HG03378 (cell line): ENCODE measurements around the gene CCDC92.

Experiments used
- ATAC-seq: cut with Tn5 transposase; IDR thresholded peaks from one replicate; pipeline ENCODE4 v1.9.1; 2021; ENCODE audit warnings: mild to moderate bottlenecking, moderate library complexity; ENCODE audit not compliant: unreplicated experiment

CCDC92 gene

GRCh38 chr12:123979566-123979965 is 6.9 kb upstream of the CCDC92 start:
- no peak for ATAC-seq

GRCh38 chr12:123976227-123976826 is 3.7 kb upstream of the CCDC92 start:
- ATAC-seq: no peak

- peak; percentile 18 for ATAC-seq
These were observed 1.1 kb upstream of the CCDC92 start for GRCh38 chr12:123973552-123974341.

- peak; percentile 1 for ATAC-seq
These were observed 718 bp downstream of the CCDC92 start for GRCh38 chr12:123971770-123972456.

GRCh38 chr12:123971449-123971769 is 1.2 kb downstream of the CCDC92 start:
- no peak for ATAC-seq

- ATAC-seq: no peak
These were observed 5.5 kb downstream of the CCDC92 start for GRCh38 chr12:123967121-123967586.

GRCh38 chr12:123966596-123966995 is 6.0 kb downstream of the CCDC92 start:
- no peak for ATAC-seq

- ATAC-seq: no peak
These were observed 7.2 kb downstream of the CCDC92 start for GRCh38 chr12:123965382-123965781.

- no peak for ATAC-seq
These were observed 8.8 kb downstream of the CCDC92 start for GRCh38 chr12:123963821-123964220.

- no peak for ATAC-seq
These were observed 10.1 kb downstream of the CCDC92 start for GRCh38 chr12:123962513-123962912.

GRCh38 chr12:123961585-123962345 is 10.9 kb downstream of the CCDC92 start:
- ATAC-seq: no peak

GRCh38 chr12:123960856-123961255 is 11.8 kb downstream of the CCDC92 start:
- ATAC-seq: no peak

GRCh38 chr12:123960029-123960735 is 12.4 kb downstream of the CCDC92 start:
- ATAC-seq: no peak

- ATAC-seq: no peak
These were observed 13.8 kb downstream of the CCDC92 start for GRCh38 chr12:123958876-123959275.

GRCh38 chr12:123958462-123958861 is 14.2 kb downstream of the CCDC92 start:
- ATAC-seq: no peak

- ATAC-seq: no peak
These were observed 15.4 kb downstream of the CCDC92 start for GRCh38 chr12:123957196-123957595.

GRCh38 chr12:123956249-123956648 is 16.4 kb downstream of the CCDC92 start:
- no peak for ATAC-seq

GRCh38 chr12:123954647-123955350 is 17.8 kb downstream of the CCDC92 start:
- ATAC-seq: no peak

GRCh38 chr12:123952037-123952436 is 20.6 kb downstream of the CCDC92 start:
- ATAC-seq: no peak

- ATAC-seq: no peak
These were observed 21.2 kb downstream of the CCDC92 start for GRCh38 chr12:123951467-123951866.
